ENCODE measurements around the gene TMEM163.

The TMEM163 gene

GRCh38 chr2:134448650-134449049, 270.1 kb downstream of the TMEM163 start:
- TF ChIP-seq TEAD4 (IDR thresholded peaks at IDR 0.05) (no peak), CREB1 (IDR thresholded peaks at IDR 0.05; ENCODE audit: low read depth) (no peak), EGR1 (IDR thresholded peaks at IDR 0.05) (no peak), RAD21 (IDR thresholded peaks at IDR 0.05; ENCODE audit: low read depth) (no peak), CEBPB (IDR thresholded peaks at IDR 0.05) (no peak), NFIC (IDR thresholded peaks at IDR 0.05) (no peak), TAF1 (IDR thresholded peaks at IDR 0.05; ENCODE audit: low read depth) (no peak), EP300 (IDR thresholded peaks at IDR 0.05; ENCODE audit: borderline replicate concordance) (no peak), REST (IDR thresholded peaks at IDR 0.05; ENCODE audit: low read depth) (no peak), FOXM1 (IDR thresholded peaks at IDR 0.05; ENCODE audit: borderline replicate concordance, low read depth) (no peak), YY1 (IDR thresholded peaks at IDR 0.05; ENCODE audit: low read depth) (no peak), MAX (IDR thresholded peaks at IDR 0.05) (no peak), TCF12 (IDR thresholded peaks at IDR 0.05; ENCODE audit: low read depth) (no peak), ZBTB7A (IDR thresholded peaks at IDR 0.05; ENCODE audit: low read depth) (no peak)
- TF ChIP-seq, protein P1, sequence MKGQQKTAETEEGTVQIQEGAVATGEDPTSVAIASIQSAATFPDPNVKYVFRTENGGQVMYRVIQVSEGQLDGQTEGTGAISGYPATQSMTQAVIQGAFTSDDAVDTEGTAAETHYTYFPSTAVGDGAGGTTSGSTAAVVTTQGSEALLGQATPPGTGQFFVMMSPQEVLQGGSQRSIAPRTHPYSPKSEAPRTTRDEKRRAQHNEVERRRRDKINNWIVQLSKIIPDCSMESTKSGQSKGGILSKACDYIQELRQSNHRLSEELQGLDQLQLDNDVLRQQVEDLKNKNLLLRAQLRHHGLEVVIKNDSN (IDR thresholded peaks at IDR 0.05), result no peak

DNA sequence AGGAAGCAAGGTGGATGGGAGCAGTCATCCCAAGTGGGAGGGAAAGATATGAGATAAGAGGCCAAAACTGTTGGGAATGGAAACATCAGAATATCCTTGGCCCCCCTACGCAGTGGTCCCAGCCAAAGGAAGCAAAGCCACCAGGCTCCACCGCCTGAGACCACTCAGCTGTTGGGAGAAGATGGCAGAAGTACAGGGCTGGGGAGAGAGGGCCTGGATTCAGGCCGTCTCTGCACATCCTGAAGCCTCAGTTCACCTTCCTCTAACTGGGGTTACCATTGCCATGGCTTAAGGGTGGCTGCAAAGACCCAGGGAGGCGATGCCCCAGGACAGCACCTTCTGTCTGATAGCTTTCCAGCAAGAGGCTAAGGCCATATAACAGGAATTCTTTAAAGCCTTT, 271.1 kb downstream of the TMEM163 start:
- TF ChIP-seq ZBTB7A (IDR thresholded peaks at IDR 0.05; ENCODE audit: low read depth) (no peak), TAF1 (IDR thresholded peaks at IDR 0.05; ENCODE audit: low read depth) (no peak), REST (IDR thresholded peaks at IDR 0.05; ENCODE audit: low read depth) (no peak), EP300 (IDR thresholded peaks at IDR 0.05; ENCODE audit: borderline replicate concordance) (no peak), CREB1 (IDR thresholded peaks at IDR 0.05; ENCODE audit: low read depth) (no peak), YY1 (IDR thresholded peaks at IDR 0.05; ENCODE audit: low read depth) (no peak), EGR1 (IDR thresholded peaks at IDR 0.05) (no peak), TCF12 (IDR thresholded peaks at IDR 0.05; ENCODE audit: low read depth) (no peak), TEAD4 (IDR thresholded peaks at IDR 0.05) (no peak), FOXM1 (IDR thresholded peaks at IDR 0.05; ENCODE audit: borderline replicate concordance, low read depth) (no peak), MAX (IDR thresholded peaks at IDR 0.05) (no peak), CEBPB (IDR thresholded peaks at IDR 0.05) (no peak), RAD21 (IDR thresholded peaks at IDR 0.05; ENCODE audit: low read depth) (no peak), NFIC (IDR thresholded peaks at IDR 0.05) (no peak)
- TF ChIP-seq, protein P1 (IDR thresholded peaks at IDR 0.05), result no peak

DNA sequence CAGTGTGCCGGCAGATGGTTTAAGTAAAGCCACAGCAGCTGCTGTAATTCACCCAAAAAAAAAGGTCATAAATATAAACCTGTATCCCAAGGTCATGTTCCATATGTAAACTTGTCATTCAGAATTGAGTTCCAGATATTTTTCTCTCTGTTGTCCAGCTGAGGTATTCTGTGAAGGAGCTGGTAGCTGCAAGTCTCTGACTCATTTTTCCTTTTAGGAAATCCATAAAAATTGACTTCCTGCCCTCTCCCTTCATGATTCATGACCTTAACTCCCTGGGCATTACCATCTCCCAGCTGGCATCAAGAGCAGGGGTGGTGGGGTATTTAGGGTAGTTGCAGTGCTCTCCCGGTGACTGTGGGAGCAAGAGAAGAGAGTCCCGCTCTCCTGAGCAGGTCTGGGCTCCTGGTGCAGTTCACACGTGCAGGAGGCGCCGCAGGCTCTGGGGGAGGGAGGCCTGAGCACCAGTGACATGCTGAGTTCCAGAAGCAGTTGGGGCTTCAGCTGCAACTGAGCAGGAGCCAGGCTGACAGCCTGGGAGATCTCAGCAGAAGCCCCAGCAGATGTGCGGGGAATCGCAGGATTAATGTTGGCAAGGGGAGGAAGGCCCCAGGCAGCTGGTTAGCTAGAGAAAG, 272.3 kb downstream of the TMEM163 start:
- no peak for TF ChIP-seq YY1 (IDR thresholded peaks at IDR 0.05; ENCODE audit: low read depth)
- no peak for TF ChIP-seq NFIC (IDR thresholded peaks at IDR 0.05)
- no peak for TF ChIP-seq TAF1 (IDR thresholded peaks at IDR 0.05; ENCODE audit: low read depth)
- TF ChIP-seq RAD21 (IDR thresholded peaks at IDR 0.05; ENCODE audit: low read depth), result no peak

- no peak for TF ChIP-seq ZBTB7A (IDR thresholded peaks at IDR 0.05; ENCODE audit: low read depth)
- no peak for TF ChIP-seq MAX (IDR thresholded peaks at IDR 0.05)
- no peak for TF ChIP-seq TCF12 (IDR thresholded peaks at IDR 0.05; ENCODE audit: low read depth)
- no peak for TF ChIP-seq EP300 (IDR thresholded peaks at IDR 0.05; ENCODE audit: borderline replicate concordance)
- no peak for TF ChIP-seq YY1 (IDR thresholded peaks at IDR 0.05; ENCODE audit: low read depth)
- TF ChIP-seq, protein P1 (IDR thresholded peaks at IDR 0.05), result no peak
- no peak for TF ChIP-seq REST (IDR thresholded peaks at IDR 0.05; ENCODE audit: low read depth)
- TF ChIP-seq EGR1 (IDR thresholded peaks at IDR 0.05), result no peak
- TF ChIP-seq RAD21 (IDR thresholded peaks at IDR 0.05; ENCODE audit: low read depth), result no peak
- no peak for TF ChIP-seq TEAD4 (IDR thresholded peaks at IDR 0.05)
- TF ChIP-seq CEBPB (IDR thresholded peaks at IDR 0.05), result no peak
- TF ChIP-seq TAF1 (IDR thresholded peaks at IDR 0.05; ENCODE audit: low read depth), result no peak
- TF ChIP-seq NFIC (IDR thresholded peaks at IDR 0.05), result no peak
- TF ChIP-seq FOXM1 (IDR thresholded peaks at IDR 0.05; ENCODE audit: borderline replicate concordance, low read depth), result no peak
- no peak for TF ChIP-seq CREB1 (IDR thresholded peaks at IDR 0.05; ENCODE audit: low read depth)
These were observed 272.8 kb downstream of the TMEM163 start for GRCh38 chr2:134445985-134446382.
